Measurements from ENCODE around the gene SPDYE1. TPM values are rescaled to one million over a fixed set of nuclear protein-coding genes. Genes with fewer than 3 reads are reported as not detected.
A peak's percentile ranks its signal among the peaks of the same experiment; 100 is the strongest.

Gene SPDYE1
- total and polyA plus RNA-seq, 12 donors, result 0.11 TPM; not detected in 11

- Histone ChIP-seq H3K36me3 (peaks cover 0 to 89% (median 24%) of the 10 kb centered on the region in 9 donors), H3K9me3 (no peaks in the 10 kb centered on the region), H3K4me1 (peaks cover 0 to 50% (median 16%) of the 10 kb centered on the region in 9 donors), H3K27ac (peak overlapping the region in 1 of 10 donors; percentile 8), H3K27me3 (no peaks in the 10 kb centered on the region), H3K4me3 (no peak overlapping the region)
- no peak for TF ChIP-seq CTCF (IDR thresholded peaks at IDR 0.05)
- 91 to 92% methylated on average over 14 of the region's 14 CpGs for WGBS, 2 donors
- ATAC-seq (no peak), DNase-seq (no peak)
- intact Hi-C loops (cut with DNase I), result no loop called here
These were observed 52.6 kb downstream of the SPDYE1 start for GRCh38 chr7:44050121-44050914.

GRCh38 chr7:44050915-44051560 is 53.3 kb downstream of the SPDYE1 start:
- Histone ChIP-seq H3K27ac (peak overlapping the region in 2 of 10 donors; percentile 8 to 51), H3K9me3 (no peaks in the 10 kb centered on the region), H3K27me3 (no peaks in the 10 kb centered on the region), H3K36me3 (peaks cover 0 to 96% (median 25%) of the 10 kb centered on the region in 9 donors), H3K4me3 (no peak overlapping the region), H3K4me1 (peaks cover 0 to 43% (median 9%) of the 10 kb centered on the region in 9 donors)
- no peak for TF ChIP-seq CTCF (IDR thresholded peaks at IDR 0.05)
- no peak for DNase-seq
- no peak for ATAC-seq
- 85 to 91% methylated on average over 8 of the region's 8 CpGs for WGBS, 2 donors
- intact Hi-C loops (cut with DNase I), result no loop called here

- WGBS, 2 donors, result 88 to 93% methylated on average over 5 of the region's 5 CpGs
- no peak for DNase-seq
These were observed 54.0 kb downstream of the SPDYE1 start for GRCh38 chr7:44051611-44052220.

More at GRCh38 chr7:44051611-44052220, 54.0 kb downstream of the SPDYE1 start:
- Histone ChIP-seq H3K4me3 (no peak overlapping the region), H3K9me3 (no peaks in the 10 kb centered on the region), H3K27me3 (no peaks in the 10 kb centered on the region), H3K36me3 (peaks cover 0 to 97% (median 29%) of the 10 kb centered on the region in 9 donors), H3K27ac (peak overlapping the region in 4 of 10 donors; percentile 0 to 51 (median 35)), H3K4me1 (peaks cover 0 to 41% (median 8%) of the 10 kb centered on the region in 9 donors)
- intact Hi-C loops (cut with DNase I), result no loop called here
- ATAC-seq, result peak in 2 of 8 donors; percentile 14 to 27
- no peak for TF ChIP-seq CTCF (IDR thresholded peaks at IDR 0.05)
